ENCODE measurements around the gene ZNF580. TPM values are rescaled to one million over a fixed set of nuclear protein-coding genes. Genes with fewer than 3 reads are reported as not detected.
A peak's percentile ranks its signal among the peaks of the same experiment; 100 is the strongest.

Gene ZNF580
- total and polyA plus RNA-seq, 10 of the 15 experiments (the other 5 are each of a cell fraction or from before 2014, with no cell fraction given): 2.3 to 31.8 (median 10.0) TPM

DNA sequence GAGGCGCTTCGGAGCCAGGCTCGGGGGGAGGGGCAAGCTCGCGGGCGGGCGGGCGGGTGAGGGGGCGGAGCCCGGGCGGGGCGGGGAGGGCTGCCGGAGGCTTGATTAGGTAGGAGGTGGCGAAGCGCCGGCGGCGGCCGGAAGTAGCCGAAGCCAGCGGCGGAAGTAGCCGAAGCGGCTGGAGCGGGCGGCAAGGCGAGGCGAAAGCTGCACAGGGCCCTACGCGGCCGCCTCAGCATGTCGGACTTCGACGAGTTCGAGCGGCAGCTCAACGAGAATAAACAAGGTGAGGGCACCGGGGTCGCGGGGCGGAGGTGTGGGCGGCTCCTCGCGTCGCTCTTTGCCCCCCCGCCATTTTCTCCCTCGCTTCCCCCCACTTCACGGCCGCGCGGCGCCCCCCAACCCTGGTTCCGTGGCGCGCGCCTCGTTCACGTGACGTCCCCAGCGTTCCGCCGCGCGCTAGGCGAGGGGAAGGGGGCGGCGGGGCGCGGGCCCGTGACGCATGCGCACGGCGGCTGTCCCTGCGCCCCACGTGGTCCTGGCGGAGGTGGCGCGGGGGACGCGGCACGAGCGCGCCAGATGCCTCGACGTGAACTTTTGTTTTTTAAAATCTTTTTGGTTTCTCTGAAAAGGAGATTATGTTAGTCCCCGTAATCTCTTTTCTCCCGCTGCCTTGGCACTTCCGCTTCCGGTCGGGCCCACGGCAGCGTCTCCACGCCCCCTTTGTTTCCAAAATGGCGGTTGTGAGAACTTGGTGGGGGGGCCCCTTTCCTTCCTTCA, 14.3 kb downstream of the ZNF580 start, which contains the start of gene U2AF2 (continued):
- TF ChIP-seq MTA3 (IDR thresholded peaks at IDR 0.05; ENCODE audit: borderline replicate concordance, low read length) (no peak), POLR2AphosphoS5 (IDR thresholded peaks at IDR 0.05; ENCODE audit: low read length) (peak; percentile 83), MYC (IDR thresholded peaks at IDR 0.05; ENCODE audit: insufficient read depth, insufficient read length, insufficient replicate concordance, low read length, severe bottlenecking) (peak; percentile 91), TCF3 (IDR thresholded peaks at IDR 0.05; ENCODE audit: borderline replicate concordance, insufficient read depth, low read depth, low read length) (no peak), SUPT20H (IDR thresholded peaks at IDR 0.05; ENCODE audit: borderline replicate concordance, control insufficient read depth, low read depth, low read length) (no peak), BACH1 (IDR thresholded peaks at IDR 0.05; ENCODE audit: borderline replicate concordance) (peak; percentile 61), SRF (IDR thresholded peaks at IDR 0.05; ENCODE audit: low read depth in 2 of 2, low read length in 2 of 2) (0 out of 4 replicates have a peak, but pooled peaks of 1 of the 2 experiments have one; percentile 5), FOXK2 (IDR thresholded peaks at IDR 0.05) (peak; percentile 73), MXI1 (IDR thresholded peaks at IDR 0.05; ENCODE audit: low read depth, low read length) (peak; percentile 96), MTA2 (IDR thresholded peaks at IDR 0.05; ENCODE audit: low read depth) (no peak), JUND (IDR thresholded peaks at IDR 0.05; ENCODE audit: low read depth, low read length) (no peak), HCFC1 (IDR thresholded peaks at IDR 0.05; ENCODE audit: low read length) (no peak; the same call in 1 of the 2 replicates), NRF1 (conservative IDR thresholded peaks at IDR 0.05; ENCODE audit: low read depth, low read length) (peak; percentile 72)
- TF ChIP-seq, protein P1, sequence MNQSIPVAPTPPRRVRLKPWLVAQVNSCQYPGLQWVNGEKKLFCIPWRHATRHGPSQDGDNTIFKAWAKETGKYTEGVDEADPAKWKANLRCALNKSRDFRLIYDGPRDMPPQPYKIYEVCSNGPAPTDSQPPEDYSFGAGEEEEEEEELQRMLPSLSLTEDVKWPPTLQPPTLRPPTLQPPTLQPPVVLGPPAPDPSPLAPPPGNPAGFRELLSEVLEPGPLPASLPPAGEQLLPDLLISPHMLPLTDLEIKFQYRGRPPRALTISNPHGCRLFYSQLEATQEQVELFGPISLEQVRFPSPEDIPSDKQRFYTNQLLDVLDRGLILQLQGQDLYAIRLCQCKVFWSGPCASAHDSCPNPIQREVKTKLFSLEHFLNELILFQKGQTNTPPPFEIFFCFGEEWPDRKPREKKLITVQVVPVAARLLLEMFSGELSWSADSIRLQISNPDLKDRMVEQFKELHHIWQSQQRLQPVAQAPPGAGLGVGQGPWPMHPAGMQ (IDR thresholded peaks at IDR 0.05; ENCODE audit: borderline replicate concordance): no peak
- TF ChIP-seq, protein P2, sequence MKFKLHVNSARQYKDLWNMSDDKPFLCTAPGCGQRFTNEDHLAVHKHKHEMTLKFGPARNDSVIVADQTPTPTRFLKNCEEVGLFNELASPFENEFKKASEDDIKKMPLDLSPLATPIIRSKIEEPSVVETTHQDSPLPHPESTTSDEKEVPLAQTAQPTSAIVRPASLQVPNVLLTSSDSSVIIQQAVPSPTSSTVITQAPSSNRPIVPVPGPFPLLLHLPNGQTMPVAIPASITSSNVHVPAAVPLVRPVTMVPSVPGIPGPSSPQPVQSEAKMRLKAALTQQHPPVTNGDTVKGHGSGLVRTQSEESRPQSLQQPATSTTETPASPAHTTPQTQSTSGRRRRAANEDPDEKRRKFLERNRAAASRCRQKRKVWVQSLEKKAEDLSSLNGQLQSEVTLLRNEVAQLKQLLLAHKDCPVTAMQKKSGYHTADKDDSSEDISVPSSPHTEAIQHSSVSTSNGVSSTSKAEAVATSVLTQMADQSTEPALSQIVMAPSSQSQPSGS (IDR thresholded peaks at IDR 0.05; ENCODE audit: low read length): no peak
- TF ChIP-seq, protein P3, sequence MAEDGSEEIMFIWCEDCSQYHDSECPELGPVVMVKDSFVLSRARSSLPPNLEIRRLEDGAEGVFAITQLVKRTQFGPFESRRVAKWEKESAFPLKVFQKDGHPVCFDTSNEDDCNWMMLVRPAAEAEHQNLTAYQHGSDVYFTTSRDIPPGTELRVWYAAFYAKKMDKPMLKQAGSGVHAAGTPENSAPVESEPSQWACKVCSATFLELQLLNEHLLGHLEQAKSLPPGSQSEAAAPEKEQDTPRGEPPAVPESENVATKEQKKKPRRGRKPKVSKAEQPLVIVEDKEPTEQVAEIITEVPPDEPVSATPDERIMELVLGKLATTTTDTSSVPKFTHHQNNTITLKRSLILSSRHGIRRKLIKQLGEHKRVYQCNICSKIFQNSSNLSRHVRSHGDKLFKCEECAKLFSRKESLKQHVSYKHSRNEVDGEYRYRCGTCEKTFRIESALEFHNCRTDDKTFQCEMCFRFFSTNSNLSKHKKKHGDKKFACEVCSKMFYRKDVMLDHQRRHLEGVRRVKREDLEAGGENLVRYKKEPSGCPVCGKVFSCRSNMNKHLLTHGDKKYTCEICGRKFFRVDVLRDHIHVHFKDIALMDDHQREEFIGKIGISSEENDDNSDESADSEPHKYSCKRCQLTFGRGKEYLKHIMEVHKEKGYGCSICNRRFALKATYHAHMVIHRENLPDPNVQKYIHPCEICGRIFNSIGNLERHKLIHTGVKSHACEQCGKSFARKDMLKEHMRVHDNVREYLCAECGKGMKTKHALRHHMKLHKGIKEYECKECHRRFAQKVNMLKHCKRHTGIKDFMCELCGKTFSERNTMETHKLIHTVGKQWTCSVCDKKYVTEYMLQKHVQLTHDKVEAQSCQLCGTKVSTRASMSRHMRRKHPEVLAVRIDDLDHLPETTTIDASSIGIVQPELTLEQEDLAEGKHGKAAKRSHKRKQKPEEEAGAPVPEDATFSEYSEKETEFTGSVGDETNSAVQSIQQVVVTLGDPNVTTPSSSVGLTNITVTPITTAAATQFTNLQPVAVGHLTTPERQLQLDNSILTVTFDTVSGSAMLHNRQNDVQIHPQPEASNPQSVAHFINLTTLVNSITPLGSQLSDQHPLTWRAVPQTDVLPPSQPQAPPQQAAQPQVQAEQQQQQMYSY (CRISPR knock-in tag; IDR thresholded peaks at IDR 0.05): no peak
- TF ChIP-seq, protein P4, sequence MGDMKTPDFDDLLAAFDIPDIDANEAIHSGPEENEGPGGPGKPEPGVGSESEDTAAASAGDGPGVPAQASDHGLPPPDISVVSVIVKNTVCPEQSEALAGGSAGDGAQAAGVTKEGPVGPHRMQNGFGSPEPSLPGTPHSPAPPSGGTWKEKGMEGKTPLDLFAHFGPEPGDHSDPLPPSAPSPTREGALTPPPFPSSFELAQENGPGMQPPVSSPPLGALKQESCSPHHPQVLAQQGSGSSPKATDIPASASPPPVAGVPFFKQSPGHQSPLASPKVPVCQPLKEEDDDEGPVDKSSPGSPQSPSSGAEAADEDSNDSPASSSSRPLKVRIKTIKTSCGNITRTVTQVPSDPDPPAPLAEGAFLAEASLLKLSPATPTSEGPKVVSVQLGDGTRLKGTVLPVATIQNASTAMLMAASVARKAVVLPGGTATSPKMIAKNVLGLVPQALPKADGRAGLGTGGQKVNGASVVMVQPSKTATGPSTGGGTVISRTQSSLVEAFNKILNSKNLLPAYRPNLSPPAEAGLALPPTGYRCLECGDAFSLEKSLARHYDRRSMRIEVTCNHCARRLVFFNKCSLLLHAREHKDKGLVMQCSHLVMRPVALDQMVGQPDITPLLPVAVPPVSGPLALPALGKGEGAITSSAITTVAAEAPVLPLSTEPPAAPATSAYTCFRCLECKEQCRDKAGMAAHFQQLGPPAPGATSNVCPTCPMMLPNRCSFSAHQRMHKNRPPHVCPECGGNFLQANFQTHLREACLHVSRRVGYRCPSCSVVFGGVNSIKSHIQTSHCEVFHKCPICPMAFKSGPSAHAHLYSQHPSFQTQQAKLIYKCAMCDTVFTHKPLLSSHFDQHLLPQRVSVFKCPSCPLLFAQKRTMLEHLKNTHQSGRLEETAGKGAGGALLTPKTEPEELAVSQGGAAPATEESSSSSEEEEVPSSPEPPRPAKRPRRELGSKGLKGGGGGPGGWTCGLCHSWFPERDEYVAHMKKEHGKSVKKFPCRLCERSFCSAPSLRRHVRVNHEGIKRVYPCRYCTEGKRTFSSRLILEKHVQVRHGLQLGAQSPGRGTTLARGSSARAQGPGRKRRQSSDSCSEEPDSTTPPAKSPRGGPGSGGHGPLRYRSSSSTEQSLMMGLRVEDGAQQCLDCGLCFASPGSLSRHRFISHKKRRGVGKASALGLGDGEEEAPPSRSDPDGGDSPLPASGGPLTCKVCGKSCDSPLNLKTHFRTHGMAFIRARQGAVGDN (IDR thresholded peaks at IDR 0.05): peak; percentile 87
